ENCODE measurements around the gene CGA.
A peak's percentile ranks its signal among the peaks of the same experiment; 100 is the strongest.

Gene CGA

GRCh38 chr6:87088076-87088475, 6.8 kb downstream of the CGA start:
- DNase-seq (ENCODE audit: low spot score): no peak

GRCh38 chr6:87082160-87082721, 12.7 kb downstream of the CGA start:
- DNase-seq (ENCODE audit: low spot score): no peak

DNA sequence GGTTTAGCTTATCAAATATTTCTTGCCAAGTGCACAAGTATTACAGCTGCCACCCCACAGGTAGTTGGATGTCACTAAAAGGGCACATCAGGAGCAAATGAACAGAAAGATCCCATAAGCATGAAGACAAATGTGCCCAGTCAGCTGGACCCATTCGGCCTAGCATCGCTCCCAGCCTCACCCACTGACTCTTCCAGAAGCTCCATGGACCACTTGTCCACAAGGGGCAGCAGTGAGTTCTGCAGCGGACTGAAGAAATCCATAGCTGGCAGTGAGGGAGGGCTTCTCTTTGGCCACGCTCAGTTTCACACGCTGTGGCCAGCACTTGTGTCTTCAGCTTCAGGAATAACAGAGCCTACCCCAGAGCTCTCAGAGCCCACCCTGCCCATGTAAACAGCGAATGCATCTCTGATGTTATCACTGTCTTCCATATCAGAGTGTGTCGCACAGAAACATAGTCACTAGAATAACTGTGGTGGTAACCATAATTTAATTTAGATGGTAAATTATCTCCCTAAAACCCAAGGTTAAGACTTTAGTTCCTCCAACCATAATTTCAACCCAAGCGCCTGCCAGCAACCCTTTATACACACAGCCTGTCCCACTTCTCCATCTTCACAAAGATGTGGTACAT, 15.8 kb downstream of the CGA start:
- DNase-seq (ENCODE audit: low spot score): peak; percentile 62

DNA sequence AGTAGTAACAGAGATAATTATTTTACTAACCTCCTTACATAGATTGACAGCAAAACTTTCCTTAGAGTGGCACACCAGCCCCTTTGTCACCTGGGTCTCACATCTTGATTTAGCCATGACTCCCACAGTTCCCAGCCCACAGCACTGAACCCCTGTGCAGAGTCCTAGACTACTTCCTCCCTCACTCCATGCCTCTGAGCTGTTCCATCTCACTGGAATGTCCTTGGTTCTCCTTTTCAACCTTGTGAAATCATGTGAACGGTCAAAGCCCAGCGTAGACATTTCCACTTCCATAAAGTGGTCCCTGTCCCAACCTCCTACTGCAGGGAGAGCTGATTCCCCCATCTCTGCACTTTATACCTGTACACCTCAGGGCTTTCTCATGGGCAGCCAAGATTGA, 19.7 kb downstream of the CGA start:
- no peak for DNase-seq (ENCODE audit: low spot score)

- no peak for DNase-seq (ENCODE audit: low spot score)
Measured at GRCh38 chr6:87074101-87074621, 20.7 kb downstream of the CGA start.

- DNase-seq (ENCODE audit: low spot score): no peak
Measured at GRCh38 chr6:87071683-87072082, 23.2 kb downstream of the CGA start.

DNA sequence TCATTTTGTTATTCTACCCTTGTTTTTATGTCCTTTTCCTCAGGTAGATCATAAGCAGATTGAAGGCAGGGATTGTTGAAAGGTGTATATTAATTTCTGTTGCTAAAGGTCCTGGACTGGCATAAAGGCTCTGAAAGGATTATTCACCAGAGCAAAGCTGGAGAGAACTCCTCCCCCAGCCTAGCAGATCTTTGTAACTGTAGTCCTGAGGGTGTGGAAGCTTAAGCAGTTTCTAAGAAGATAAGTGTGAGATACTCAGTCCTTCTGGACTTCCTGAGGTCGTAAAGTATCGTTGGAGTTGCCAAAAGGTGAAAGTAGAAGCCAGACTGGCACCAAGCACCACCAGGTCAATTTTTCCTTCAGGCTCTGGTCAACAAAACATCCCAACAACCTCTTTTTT, 24.2 kb downstream of the CGA start:
- DNase-seq (ENCODE audit: low spot score): no peak

DNA sequence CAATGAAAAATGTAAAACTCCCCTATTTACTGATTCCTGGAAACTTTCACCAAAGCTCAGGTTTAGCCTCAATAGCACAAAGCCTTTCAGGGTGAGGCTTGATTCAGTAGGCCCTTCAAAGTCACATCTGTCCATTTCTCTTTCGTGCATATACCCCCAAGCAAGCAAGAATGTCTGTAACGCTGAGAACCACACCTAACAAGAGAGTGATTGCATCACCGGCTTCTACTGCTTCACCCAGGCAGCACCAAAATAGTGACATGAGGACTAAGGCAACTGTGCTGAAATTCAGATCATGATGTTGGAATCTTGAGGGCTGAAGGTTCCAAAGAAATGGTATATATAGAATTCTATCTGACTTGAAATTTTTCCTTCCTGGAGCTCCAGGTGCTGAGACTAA, 26.1 kb downstream of the CGA start:
- DNase-seq (ENCODE audit: low spot score): no peak

- DNase-seq (ENCODE audit: low spot score): peak; percentile 34
Measured at GRCh38 chr6:87066449-87067333, 28.2 kb downstream of the CGA start.

DNA sequence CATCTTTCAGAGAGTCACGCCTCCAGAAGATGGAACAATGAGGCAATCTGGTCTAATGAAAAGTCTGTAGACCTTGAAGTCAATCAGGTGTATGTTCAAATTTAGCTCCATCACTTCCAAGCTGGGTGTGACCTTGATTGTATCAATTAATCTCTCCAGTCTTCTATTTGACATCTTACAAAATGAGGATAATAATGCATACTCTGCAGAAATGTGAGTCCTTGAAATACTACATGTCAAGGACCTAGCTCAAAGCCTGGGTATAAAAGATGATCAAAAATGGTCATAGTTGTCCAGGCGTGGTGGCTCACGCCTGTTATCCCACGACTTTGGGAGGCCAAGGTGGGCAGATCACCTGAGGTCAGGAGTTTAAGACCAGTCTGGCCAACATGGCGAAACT, 29.8 kb downstream of the CGA start:
- DNase-seq (ENCODE audit: low spot score): no peak

DNA sequence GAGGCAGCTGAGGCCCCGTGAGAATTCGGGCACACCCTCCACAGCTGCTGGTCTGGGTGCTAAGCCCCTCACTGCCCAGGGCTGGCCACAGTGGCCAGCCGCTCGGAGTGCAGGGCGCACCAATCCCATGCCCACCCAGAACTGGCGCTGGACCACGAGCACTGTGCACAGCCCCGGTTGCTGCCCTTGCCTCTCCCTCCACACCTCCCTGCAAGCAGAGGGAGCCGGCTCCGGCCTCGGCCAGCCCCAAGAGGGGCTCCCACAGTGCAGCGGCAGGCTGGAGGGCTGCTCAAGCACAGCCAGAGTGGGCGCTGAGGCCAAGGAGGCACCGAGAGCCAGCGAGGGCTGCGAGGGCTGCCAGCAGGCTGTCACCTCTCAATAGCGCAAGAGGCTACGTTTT, 35.0 kb downstream of the CGA start:
- DNase-seq (ENCODE audit: low spot score): no peak

DNA sequence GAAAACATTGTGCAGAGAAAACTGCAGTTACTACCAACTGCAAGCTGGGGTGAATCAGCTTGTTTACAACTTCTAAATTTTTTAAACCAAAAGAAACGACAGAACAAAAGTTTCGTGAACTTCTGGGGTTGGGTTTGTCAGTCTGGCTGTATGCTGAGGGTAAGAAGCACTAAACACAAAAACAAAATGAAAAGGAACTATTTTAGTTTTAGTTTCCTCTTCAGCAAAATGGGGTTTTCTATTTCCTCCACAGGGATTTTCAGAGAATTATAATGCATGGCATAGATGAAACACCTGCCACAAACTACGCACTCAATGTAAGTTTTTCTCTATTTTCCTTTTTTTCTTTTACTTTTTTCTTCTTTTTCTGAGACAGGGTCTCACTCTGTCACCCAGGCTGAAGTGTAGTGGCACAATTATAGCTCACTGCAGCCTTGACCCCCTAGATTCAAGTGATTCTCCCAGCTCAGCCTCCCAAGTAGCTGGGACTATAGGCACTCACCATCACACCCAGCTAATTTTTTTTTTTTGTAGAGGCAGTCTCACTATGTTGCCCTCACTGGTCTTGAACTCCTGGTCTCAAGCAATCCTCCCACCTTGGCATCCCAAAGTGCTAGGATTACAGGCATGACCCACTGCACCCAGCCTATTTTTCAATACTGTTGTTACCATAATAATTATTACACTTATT, 40.6 kb downstream of the CGA start:
- no peak for DNase-seq (ENCODE audit: low spot score)

GRCh38 chr6:87053312-87053711, 41.6 kb downstream of the CGA start:
- DNase-seq (ENCODE audit: low spot score): no peak

DNA sequence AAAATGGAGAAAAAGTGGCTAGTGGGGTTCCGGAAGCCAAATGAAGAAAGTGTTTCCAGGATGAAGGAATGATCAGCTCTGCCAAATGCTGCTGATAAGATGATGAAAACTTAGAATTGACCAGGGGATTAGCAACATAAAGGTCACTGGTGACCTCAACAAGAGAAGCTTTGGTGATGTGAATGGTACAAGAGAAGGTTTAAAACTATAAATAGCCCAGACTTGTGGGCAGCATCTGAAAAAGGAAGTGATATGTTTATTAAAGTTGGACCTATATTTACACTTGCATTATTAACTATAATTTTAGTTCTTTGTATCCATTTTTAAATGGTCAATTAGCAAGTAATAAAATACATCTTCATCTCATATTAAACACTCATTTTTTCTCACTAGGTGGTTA, 45.1 kb downstream of the CGA start:
- no peak for DNase-seq (ENCODE audit: low spot score)

DNA sequence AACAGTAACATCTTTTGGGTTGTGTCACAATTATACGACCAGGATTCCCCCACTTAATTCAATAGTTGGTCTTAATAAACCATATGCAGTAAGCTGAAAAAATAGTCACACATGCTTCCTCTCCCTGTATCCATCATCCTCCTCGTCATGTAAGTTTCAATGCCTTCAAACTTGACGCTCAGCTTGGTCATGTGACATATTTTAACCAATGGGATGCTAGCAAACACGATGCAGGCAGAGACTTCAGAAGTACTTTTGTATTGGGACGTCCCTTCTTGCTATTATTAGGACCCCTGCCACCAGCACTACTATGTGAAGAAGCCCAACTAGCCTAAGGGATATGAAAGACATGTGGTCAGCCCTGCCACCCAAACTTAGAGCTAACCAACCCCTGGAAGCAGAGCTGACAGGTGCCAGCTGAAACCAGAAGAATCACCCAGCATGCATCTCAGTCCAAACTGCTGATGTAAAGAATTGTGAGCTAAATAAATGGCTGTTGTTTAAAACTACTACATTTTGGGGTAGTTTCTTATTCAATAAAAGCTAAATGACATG, 49.3 kb downstream of the CGA start:
- no peak for DNase-seq (ENCODE audit: low spot score)

- no peak for DNase-seq (ENCODE audit: low spot score)
Measured at GRCh38 chr6:87040729-87041128, 54.2 kb downstream of the CGA start.
